Fibroblast of skin of abdomen (primary cell): ENCODE measurements around the gene MOB3B.

Source experiments
- DNase-seq: peaks from one replicate; pipeline ENCODE4 v3.0.0-alpha.2; 2013

The MOB3B gene

DNA sequence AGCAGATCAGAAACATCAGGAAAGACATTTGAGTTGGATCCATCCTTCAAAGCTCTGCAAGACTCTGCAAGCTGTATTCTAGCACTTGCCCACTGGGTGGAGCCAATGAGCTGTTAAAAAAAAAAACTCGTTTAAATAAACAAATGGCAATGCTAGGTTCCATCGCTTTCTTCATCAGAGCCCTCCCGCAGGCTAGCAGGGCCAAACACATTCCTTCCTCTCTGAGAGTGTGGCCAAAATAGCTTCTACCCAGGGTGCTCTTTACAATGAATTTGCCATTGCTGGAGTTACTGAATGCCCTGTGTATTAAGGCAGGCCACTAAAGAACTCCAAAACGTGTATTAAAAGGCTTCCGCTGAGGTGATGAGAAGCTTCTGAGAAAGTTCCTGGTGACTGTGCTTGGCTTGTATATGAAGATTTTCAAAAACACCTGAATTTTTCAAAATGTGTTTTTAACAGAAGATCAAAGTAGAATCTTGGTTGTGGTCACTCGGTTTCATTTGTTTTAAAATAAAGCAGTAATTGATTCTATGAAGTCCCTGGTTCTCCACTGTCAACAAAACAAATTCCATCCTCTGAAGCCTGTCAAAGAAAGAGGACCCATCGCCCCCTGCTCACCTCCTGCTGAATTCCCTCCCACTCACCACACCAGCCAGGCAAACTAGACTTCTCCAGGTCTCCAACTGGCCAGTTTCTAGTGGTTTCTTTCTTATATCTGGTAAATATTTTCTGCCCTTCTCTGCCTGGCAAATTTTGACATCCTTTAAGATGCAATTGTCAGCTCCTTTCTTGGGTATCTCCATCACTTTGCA is 196.2 kb downstream of the MOB3B start:
- peak; percentile 76 for DNase-seq

GRCh38 chr9:27331393-27331792 is 198.2 kb downstream of the MOB3B start:
- DNase-seq = no peak

GRCh38 chr9:27329291-27329690 is 200.3 kb downstream of the MOB3B start:
- no peak for DNase-seq

DNA sequence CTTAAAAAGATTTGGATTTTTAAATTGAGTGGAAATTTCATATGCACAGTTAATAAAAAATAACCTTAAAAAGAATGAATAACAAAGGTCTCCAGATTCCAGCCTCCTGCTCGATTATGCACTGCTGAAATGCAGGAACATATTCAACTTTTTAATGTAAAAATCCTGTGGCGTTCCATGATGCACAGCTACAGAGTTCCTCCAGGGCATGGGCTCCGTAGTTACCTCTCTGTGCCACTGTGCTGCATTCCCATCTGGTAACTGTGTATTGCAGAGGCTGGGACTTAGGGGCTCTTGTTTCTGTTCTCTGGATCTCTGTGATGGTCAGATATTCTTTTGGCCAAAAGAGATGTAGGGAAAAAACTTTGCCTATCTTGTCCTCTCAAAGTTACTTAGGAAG is 201.1 kb downstream of the MOB3B start:
- DNase-seq = no peak

- no peak for DNase-seq
These were observed 218.4 kb downstream of the MOB3B start for GRCh38 chr9:27311184-27311583.

DNA sequence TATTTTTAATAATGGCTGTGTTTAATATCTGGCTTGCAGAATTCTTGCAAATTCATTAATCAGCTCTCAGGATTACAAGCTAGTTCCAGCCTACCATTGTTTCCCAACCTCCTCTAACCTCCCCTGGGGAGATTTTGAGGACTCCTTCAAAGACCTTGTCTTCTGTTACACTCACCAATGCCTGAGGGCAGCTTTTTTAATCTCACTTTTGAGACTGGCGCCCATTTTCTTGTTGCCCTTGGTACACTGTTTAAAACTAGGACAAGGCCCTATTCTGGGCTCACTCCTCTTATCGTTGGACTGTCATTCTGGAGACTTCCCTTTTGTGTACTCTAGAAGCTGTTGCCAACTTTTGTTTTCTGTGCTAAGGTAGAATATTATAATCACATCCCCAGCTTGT is 219.0 kb downstream of the MOB3B start:
- no peak for DNase-seq

DNA sequence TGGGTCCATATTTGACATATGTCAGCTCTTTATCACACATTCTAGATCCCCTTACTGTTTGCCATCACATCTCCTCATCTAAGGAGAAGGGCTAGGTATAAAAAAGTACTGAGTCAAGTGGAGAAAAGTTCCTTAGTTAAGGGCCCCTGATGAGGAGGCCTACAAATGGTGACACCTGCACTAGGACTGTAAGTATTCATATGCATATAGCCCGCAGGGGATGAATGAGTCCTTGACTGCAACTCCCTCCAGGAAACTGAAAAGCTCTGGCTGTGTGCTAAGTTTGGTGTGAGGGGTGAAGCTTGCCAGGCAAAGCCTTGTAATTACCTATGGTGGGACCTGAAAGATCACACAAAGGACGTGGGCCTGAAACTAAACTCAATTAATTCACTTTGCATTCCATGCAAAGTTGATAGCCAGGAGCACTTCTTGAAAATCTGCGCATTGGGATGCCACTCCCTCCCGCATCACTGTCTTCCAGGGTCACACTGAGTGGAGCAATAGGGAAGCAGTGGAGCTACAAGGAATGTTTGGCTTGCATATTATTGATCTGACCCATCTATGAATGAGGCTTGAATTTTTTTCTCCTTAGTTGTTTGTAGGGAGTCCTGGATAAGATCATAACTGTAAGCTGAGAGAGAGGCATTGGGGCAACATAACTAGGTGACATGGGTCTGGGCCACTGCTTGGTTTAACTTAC is 220.8 kb downstream of the MOB3B start:
- no peak for DNase-seq

DNA sequence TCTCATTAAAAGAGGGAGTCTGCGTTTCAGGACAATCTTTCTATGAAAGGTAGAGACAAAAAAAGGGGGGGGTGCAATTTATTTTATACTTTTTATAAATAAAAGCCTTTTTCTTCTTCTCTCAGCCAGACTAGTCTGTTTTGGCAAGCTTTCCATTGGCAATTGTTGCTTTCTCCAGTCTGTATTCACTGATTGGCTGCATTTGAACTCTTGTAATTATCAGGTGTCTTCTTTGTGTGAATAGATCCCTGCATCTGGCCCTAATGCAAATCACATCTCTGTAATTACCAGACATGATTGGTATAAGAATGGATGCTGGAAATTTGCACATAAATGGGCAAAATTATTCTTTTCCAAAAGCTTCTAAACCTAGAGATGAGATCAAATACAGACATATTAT is 225.1 kb downstream of the MOB3B start:
- no peak for DNase-seq

- no peak for DNase-seq
These were observed 226.4 kb downstream of the MOB3B start for GRCh38 chr9:27303219-27303618.

GRCh38 chr9:27297050-27297449 is 232.6 kb downstream of the MOB3B start, which contains the start of gene EQTN:
Gene EQTN (minus strand): TSS chr9:27297150. CDS start chr9:27297055, 95 bp downstream.
- DNase-seq = no peak

DNA sequence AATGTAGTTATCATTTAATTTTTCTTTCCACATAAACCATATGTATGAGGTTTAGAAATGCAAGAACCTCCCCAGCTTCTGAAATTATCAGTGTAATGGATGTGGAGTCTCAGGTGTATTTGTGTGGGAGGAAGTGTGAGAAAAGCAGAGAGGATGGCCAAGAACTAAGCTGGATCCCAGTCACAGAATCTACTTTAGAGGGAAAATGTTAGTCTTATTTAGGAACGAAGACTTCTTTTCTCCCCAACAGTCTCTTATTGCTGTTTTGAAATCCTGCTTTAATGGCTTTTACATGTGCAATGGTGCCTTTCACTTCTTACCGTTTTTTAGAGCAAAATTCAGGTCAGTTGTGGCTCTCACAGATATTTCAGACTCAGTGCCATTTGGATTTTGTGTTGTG is 235.6 kb downstream of the MOB3B start:
- no peak for DNase-seq

DNA sequence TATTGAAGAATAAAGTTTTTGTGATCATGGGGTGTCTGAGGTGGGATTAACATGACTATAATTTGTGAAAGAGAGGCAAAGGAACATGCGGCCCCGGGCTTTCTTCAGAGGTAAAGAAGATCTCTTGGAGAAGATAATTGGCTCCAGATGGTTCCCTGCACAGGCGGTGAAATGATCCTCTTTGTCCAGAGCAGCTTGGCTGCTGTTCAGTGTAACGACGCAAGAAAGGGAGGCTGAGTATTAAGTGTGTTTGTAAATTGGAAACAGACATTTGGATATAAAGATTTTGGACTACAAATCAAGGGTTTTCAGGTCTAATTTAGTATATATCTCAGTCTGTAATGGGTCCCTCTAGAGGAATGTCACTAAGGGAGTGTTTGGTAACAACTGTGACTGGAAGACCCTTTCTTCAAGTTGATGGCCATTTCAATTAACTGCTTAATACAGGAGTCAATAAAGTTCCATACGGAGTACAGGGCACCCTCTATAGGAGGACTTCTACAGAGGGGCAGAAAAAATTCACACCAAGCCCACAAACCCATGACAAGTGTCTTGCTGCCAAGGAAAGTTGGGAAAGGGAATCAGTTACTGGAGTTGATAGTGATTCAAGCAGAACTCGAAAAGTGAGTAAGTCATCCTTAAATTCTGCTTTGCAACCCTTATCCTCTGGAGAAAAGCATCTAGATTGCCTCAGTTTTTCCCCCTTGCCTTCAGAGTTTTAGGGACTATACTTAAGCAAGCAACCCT is 236.8 kb downstream of the MOB3B start:
- DNase-seq = peak; percentile 84

GRCh38 chr9:27291292-27291691 is 238.3 kb downstream of the MOB3B start:
- no peak for DNase-seq

GRCh38 chr9:27282269-27282668 is 247.3 kb downstream of the MOB3B start:
- no peak for DNase-seq

GRCh38 chr9:27280860-27281259 is 248.8 kb downstream of the MOB3B start:
- no peak for DNase-seq

DNA sequence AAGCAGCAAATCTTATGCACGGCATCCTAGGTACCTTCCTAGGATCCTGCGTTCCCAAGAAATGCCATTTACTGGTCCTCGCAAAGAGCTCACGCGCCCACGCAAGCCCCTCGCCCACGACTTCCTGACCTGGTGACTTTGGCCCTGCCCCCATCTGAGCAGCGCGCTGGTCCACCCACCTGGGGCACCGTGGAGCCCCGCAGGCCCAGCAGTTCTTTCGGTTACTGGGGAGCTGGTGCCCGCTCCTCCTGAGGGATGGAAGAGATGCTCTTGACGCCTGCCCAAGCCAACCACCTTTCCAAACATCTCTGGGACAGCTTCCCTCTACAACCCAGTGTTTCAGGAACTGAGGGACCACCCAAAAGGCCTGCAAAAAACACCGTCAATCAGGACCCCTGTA is 249.4 kb downstream of the MOB3B start:
- no peak for DNase-seq

DNA sequence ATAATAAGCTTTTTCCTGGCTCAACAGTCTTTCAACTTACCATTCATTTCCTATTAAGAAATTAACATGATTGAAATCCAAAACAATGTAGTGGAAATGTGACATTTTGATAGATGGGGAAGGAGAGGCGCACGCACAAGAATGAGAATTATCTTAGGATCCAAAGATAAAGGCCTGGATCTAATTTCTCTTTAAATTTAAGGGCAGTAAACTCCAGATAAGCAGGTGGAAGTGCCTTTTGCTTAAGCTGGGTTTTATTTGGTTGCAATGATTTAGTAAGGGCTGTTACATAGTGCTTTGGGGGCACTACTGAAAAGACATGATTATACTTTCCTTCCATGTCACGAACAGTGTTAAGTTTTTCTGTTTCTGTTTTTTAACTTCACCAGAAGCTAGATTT is 250.0 kb downstream of the MOB3B start:
- DNase-seq = no peak

DNA sequence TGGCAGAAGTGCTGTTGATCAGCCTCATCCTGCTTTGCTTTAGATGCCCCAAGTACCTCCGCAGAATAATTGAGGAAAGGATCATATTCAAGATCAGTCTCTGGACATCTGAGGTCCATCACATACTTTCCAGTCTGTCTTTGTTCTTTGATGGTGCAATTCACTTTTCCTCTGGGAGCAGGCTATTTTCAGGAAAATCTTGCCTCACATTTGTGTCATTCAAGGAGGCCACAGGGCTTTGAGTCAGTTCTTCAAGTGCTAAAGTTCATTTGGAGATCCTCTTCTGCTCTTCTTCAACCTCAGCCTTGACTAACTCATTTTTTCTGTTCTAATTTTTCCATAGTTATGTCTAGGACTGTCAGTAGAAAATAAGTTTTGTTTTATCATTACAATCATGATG is 251.2 kb downstream of the MOB3B start:
- DNase-seq = no peak

GRCh38 chr9:27276193-27277030 is 253.2 kb downstream of the MOB3B start:
- peak; percentile 55 for DNase-seq
